ENCODE measurements around the gene ZNF485.

Gene ZNF485

DNA sequence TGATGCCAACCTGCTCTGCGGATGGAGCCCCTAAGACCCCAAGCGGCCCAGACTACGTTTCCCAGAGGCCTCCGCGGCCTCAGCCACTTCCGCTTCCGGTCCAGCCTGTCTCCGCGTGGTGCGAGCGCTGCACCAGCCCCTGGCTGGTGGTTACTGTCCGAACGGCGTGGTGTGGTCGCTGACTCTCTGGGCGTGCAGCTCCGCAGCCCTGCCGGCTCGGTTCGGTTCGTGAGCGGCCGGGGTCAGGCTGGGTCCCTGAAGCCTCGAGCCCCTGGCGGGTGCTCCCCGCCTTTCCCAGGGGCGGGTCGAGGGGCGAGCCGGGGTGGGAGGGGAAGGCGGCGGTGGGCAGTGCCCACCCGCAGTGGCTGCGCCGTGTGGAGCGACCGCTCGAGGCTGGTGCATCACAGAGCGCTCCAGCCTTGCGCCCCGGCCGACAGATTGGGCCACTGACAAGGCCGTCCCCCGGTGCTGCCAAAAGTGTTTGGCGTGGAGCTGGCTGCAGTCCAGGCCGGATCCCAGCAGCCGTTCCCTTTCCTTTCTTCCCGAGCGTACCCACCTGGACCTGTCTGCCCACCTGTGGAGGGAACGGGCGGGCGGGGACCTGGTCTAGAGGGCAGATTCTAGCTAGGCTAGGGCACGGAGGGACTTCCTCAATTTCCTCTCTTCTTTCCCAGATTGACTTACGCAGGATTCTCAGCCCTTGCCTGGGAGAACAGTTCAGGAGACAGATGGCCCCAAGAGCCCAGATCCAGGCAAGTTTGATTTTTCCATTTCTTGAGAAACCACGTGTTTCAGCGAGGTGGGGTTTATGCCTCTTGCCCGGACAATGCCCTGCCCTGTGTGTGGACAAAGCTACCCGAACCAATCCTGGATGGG, at the start of gene ZNF485:
TSS of gene ZNF485 (plus strand) at position 116 of the 876 bp plus-strand sequence. CDS start at position 729, 613 bp downstream.
- Histone ChIP-seq H3K9me3 (ENCODE audit: control insufficient read depth in 2 of 2, low read length in 2 of 2) (no peaks in the 10 kb centered on the region), H3K27me3 (ENCODE audit: control insufficient read depth in 1 of 2, insufficient read depth in 2 of 2, low read length in 2 of 2) (no peaks in the 10 kb centered on the region), H3K4me1 (ENCODE audit: control insufficient read depth, insufficient read depth, low read length) (peaks cover 6% of the 10 kb centered on the region), H3K4me3 (ENCODE audit: low read length in 2 of 2) (peak within 1 kb of the TSS; percentile 70 to 83), H3K36me3 (ENCODE audit: control insufficient read depth in 2 of 2, insufficient read depth in 2 of 2, low read length in 2 of 2) (peaks cover 0 to 6% of the 10 kb centered on the region in 2 donors), H3K9ac (ENCODE audit: low read length in 2 of 2) (peak within 1 kb of the TSS; percentile 60 to 80), H3K27ac (ENCODE audit: low read length) (no peak within 1 kb of the TSS)

DNA sequence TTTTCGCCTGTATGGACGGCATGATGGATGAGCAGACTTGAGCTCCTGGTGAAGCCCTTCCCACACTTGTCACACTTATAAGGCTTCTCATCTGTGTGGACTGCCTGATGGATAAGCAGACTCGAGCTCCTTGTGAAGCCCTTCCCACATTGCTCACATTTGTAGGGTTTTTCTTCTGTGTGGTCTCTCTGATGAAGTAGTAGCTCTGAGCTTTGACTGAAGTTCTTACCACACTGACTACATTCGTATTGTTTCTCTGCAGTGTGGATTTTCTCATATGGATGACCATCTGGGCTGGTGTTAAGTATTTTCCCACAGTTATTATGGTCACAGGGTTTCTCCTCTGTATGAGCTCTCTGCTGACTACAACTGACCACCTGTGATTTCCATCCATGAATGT, 49.0 kb upstream of the ZNF485 start:
- peaks cover 24 to 27% of the 10 kb centered on the region in 2 donors for H3K36me3 ChIP-seq (ENCODE audit: control insufficient read depth in 2 of 2, insufficient read depth in 2 of 2, low read length in 2 of 2)
- H3K4me3 ChIP-seq (ENCODE audit: low read length in 2 of 2) = no peak overlapping the region
- peaks cover 17 to 27% of the 10 kb centered on the region in 2 donors for H3K9me3 ChIP-seq (ENCODE audit: control insufficient read depth in 2 of 2, low read length in 2 of 2)

DNA sequence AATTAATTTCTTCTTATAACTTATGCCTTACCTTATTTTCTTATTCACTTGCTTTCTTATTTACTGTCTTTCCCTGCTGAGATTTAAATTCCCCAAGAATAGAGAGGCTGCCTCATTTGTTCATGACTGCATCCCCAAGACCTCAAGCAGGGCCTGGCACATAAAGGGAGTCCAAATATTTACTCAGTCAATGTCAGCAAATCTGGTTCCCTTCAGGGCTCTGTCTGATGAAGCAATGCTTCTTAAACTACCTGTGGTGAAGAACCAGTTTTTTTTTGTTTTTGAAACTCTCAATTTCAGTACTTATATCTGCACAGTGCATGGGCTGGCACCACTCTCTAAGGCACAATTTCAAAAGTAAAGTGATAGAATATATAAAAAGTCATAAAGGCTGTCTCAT, 36.6 kb upstream of the ZNF485 start:
- peaks cover 10 to 13% of the 10 kb centered on the region in 2 donors for H3K36me3 ChIP-seq (ENCODE audit: control insufficient read depth in 2 of 2, insufficient read depth in 2 of 2, low read length in 2 of 2)
- peaks cover 8% of the 10 kb centered on the region for H3K4me1 ChIP-seq (ENCODE audit: control insufficient read depth, insufficient read depth, low read length)
- H3K27me3 ChIP-seq (ENCODE audit: control insufficient read depth in 1 of 2, insufficient read depth in 2 of 2, low read length in 2 of 2) = no peaks in the 10 kb centered on the region
- H3K9ac ChIP-seq (ENCODE audit: low read length in 2 of 2) = no peak overlapping the region
- H3K27ac ChIP-seq (ENCODE audit: low read length) = no peak overlapping the region
- H3K4me3 ChIP-seq (ENCODE audit: low read length in 2 of 2) = no peak overlapping the region
- no peaks in the 10 kb centered on the region for H3K9me3 ChIP-seq (ENCODE audit: control insufficient read depth in 2 of 2, low read length in 2 of 2)

More for the DNA sequence above, 49.0 kb upstream of the ZNF485 start:
- H3K27me3 ChIP-seq (ENCODE audit: control insufficient read depth in 1 of 2, insufficient read depth in 2 of 2, low read length in 2 of 2) = no peaks in the 10 kb centered on the region
- H3K4me1 ChIP-seq (ENCODE audit: control insufficient read depth, insufficient read depth, low read length) = no peaks in the 10 kb centered on the region
- H3K9ac ChIP-seq (ENCODE audit: low read length in 2 of 2) = no peak overlapping the region
- H3K27ac ChIP-seq (ENCODE audit: low read length) = no peak overlapping the region

DNA sequence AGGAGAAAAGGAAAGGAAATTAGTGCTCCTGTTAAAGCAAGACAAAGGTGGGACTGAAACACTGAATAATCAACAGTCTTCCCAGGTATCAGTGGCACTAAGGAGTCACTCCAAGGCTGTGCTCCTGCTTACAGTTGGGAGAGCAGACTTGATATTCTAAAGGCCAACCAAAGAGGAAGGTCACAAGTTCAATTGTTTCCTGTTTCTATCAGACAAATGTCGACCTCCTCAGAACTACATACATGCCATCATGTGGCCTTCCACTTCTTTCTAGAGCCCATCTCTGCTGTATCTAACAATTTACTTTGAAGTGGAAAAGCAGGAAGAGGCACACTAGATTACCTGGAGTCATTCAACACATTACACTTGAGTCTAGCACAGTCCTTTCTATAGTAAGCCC, 35.3 kb upstream of the ZNF485 start:
- Histone ChIP-seq H3K4me1 (ENCODE audit: control insufficient read depth, insufficient read depth, low read length) (peaks cover 12% of the 10 kb centered on the region), H3K27ac (ENCODE audit: low read length) (no peak overlapping the region), H3K27me3 (ENCODE audit: control insufficient read depth in 1 of 2, insufficient read depth in 2 of 2, low read length in 2 of 2) (no peaks in the 10 kb centered on the region), H3K36me3 (ENCODE audit: control insufficient read depth in 2 of 2, insufficient read depth in 2 of 2, low read length in 2 of 2) (peaks cover 10 to 12% of the 10 kb centered on the region in 2 donors), H3K4me3 (ENCODE audit: low read length in 2 of 2) (no peak overlapping the region), H3K9me3 (ENCODE audit: control insufficient read depth in 2 of 2, low read length in 2 of 2) (no peaks in the 10 kb centered on the region), H3K9ac (ENCODE audit: low read length in 2 of 2) (no peak overlapping the region)

DNA sequence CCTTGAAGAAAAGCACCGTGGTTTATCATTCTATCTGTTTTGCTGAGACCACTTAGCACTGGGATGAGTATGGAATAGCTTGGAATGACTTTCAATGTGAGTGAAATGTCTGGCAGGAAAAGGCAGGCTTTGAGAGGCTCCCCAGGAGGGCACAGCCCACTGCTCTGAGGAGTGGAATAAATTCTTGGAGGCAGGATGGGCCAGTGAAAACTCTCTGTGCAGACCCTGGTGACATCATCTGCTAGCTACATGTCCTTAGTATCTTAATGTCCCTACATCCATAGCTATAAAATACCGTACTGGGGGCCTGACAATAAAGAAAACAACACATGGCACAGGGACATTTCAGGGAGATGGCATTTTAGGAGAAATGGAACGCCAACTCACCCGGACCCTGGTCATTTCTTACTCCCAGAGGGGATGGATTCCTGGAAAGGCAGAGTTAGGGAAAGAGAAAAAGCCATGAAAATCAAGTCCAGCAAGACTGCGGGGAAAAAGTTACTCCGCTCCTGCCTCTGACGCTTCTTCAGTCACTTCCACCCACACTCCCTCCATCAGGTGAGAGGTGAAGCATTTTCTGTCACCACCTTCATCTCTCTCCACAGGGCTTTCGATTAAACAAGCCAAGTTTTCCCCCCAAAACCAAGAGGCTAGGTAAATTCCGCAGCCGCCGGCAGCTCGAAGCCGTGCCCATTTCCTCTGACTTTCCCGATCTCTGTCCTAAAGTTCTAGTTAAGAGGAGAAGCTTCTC, 32.8 kb upstream of the ZNF485 start:
- no peaks in the 10 kb centered on the region for H3K9me3 ChIP-seq (ENCODE audit: control insufficient read depth in 2 of 2, low read length in 2 of 2)
- no peak overlapping the region for H3K27ac ChIP-seq (ENCODE audit: low read length)
- H3K9ac ChIP-seq (ENCODE audit: low read length in 2 of 2) = peak overlapping the region; percentile 71 to 72
- H3K36me3 ChIP-seq (ENCODE audit: control insufficient read depth in 2 of 2, insufficient read depth in 2 of 2, low read length in 2 of 2) = peaks cover 1 to 3% of the 10 kb centered on the region in 2 donors
- H3K27me3 ChIP-seq (ENCODE audit: control insufficient read depth in 1 of 2, insufficient read depth in 2 of 2, low read length in 2 of 2) = no peaks in the 10 kb centered on the region
- peaks cover 12% of the 10 kb centered on the region for H3K4me1 ChIP-seq (ENCODE audit: control insufficient read depth, insufficient read depth, low read length)
- H3K4me3 ChIP-seq (ENCODE audit: low read length in 2 of 2) = peak overlapping the region; percentile 62 to 81

DNA sequence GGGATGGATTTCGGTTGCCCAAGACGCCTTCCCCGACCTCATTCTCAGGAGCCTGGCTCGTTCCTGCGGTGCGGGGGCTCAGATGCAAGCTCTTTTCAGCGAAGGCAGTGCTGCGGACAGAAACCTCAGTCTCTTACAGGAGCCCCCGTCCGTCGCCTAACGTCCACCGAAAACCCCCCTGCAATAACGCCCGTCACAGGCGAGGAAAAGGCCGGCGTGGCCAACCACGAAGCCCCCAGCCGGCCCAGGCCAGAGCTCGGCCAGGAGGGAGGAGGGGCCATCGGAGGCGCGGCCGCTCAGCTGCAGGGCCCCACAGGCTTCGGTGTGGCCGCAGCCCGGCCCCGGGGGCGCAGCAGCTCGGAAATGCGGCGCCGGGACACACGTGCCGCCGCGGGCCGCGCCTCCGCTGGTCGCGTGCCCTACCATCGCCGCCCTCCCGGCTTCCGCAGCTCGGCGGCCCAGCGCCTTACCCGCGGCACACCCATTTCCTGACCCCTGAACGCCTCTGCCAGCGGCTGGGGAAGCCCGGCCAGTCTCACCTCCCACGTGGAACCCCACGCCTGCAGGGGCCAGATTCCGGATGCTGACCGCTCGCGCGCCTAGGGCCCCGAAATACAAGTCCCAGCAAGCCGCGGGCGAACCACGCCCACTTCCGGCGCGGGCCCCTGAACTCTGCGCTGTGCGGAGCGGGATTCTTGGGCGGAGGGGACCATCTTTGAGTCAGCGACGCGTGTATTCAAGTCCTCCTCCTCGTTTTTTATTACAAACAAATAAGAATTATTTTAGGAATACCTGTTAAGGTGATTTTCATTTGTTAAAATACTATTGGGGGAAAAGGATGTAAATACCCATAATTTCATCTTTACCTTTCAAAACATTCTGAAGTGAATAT, 32.0 kb upstream of the ZNF485 start, which contains the start of gene ZNF239:
TSS of gene ZNF239 (minus strand) at position 616 of the 892 bp plus-strand sequence. CDS start 16,537 bp downstream, outside the sequence.
- Histone ChIP-seq H3K27ac (ENCODE audit: low read length) (no peak within 1 kb of the TSS), H3K9ac (ENCODE audit: low read length in 2 of 2) (peak within 1 kb of the TSS; percentile 71 to 72), H3K4me1 (ENCODE audit: control insufficient read depth, insufficient read depth, low read length) (peaks cover 12% of the 10 kb centered on the region), H3K36me3 (ENCODE audit: control insufficient read depth in 2 of 2, insufficient read depth in 2 of 2, low read length in 2 of 2) (no peaks in the 10 kb centered on the region), H3K4me3 (ENCODE audit: low read length in 2 of 2) (peak within 1 kb of the TSS; percentile 62 to 81), H3K27me3 (ENCODE audit: control insufficient read depth in 1 of 2, insufficient read depth in 2 of 2, low read length in 2 of 2) (no peaks in the 10 kb centered on the region), H3K9me3 (ENCODE audit: control insufficient read depth in 2 of 2, low read length in 2 of 2) (no peaks in the 10 kb centered on the region)

DNA sequence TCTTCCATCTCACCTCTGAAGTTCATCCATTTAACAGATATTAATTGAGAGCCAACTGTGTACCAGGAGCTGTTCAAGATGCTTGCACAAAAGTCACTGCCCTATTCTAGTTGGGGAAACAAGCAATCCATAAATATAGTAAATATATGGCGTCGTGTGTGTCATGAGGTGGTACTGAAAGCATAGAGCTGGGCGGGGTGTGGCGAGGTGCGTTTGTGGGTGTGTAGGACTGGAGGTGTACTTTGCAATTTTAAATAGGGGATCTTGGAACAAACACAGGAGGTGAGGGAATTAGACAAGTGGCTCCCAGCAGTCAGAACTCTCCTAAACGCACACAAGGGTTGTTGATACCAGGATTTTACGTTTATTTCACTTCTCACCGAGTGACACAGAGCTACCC, 31.3 kb upstream of the ZNF485 start:
- Histone ChIP-seq H3K9me3 (ENCODE audit: control insufficient read depth in 2 of 2, low read length in 2 of 2) (no peaks in the 10 kb centered on the region), H3K36me3 (ENCODE audit: control insufficient read depth in 2 of 2, insufficient read depth in 2 of 2, low read length in 2 of 2) (no peaks in the 10 kb centered on the region), H3K4me1 (ENCODE audit: control insufficient read depth, insufficient read depth, low read length) (peaks cover 12% of the 10 kb centered on the region), H3K9ac (ENCODE audit: low read length in 2 of 2) (peak overlapping the region; percentile 2 to 71), H3K27ac (ENCODE audit: low read length) (no peak overlapping the region), H3K27me3 (ENCODE audit: control insufficient read depth in 1 of 2, insufficient read depth in 2 of 2, low read length in 2 of 2) (no peaks in the 10 kb centered on the region), H3K4me3 (ENCODE audit: low read length in 2 of 2) (peak overlapping the region; percentile 62 to 81)

DNA sequence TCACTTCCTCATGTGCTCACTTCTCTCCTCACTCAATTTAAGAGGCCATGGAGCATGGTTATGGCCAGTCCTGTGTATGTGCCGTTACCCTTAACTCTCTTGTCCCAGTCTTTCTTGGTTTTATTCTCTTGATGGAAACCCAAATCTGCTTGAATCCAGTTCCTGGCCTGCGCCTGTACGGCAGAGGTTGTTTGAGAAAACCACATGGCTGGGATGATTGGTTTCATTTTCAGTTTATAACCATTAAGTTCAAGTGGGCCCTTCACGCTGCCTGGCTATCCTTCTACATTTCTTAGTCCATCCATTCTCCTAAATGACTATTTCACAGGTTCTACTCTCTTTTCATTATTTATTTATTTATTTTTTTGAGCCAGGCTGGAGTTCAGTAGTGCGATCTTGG, 30.2 kb upstream of the ZNF485 start:
- H3K9ac ChIP-seq (ENCODE audit: low read length in 2 of 2) = no peak overlapping the region
- no peaks in the 10 kb centered on the region for H3K9me3 ChIP-seq (ENCODE audit: control insufficient read depth in 2 of 2, low read length in 2 of 2)
- no peaks in the 10 kb centered on the region for H3K27me3 ChIP-seq (ENCODE audit: control insufficient read depth in 1 of 2, insufficient read depth in 2 of 2, low read length in 2 of 2)
- no peaks in the 10 kb centered on the region for H3K36me3 ChIP-seq (ENCODE audit: control insufficient read depth in 2 of 2, insufficient read depth in 2 of 2, low read length in 2 of 2)
- no peak overlapping the region for H3K27ac ChIP-seq (ENCODE audit: low read length)
- H3K4me3 ChIP-seq (ENCODE audit: low read length in 2 of 2) = no peak overlapping the region
- peaks cover 12% of the 10 kb centered on the region for H3K4me1 ChIP-seq (ENCODE audit: control insufficient read depth, insufficient read depth, low read length)

DNA sequence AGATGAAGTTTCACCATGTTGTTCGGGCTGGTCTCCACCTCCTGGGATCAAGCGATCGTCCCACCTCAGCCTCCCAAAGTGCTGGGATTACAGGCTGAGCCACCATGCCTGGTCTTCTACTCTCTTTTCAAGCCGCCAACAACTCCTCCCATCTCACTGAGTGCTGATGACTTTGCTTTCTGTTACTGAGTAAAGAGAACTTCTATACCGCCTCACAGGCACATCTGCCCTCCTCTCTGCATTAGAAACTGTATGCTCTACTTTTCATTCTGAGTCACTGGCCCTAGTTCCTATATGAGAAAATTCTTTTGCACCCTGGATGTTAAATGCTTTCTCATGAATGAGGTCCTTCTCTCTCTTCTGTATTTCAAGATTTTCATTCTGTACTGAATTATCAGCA, 29.7 kb upstream of the ZNF485 start:
- H3K36me3 ChIP-seq (ENCODE audit: control insufficient read depth in 2 of 2, insufficient read depth in 2 of 2, low read length in 2 of 2) = no peaks in the 10 kb centered on the region
- no peaks in the 10 kb centered on the region for H3K9me3 ChIP-seq (ENCODE audit: control insufficient read depth in 2 of 2, low read length in 2 of 2)
- H3K27me3 ChIP-seq (ENCODE audit: control insufficient read depth in 1 of 2, insufficient read depth in 2 of 2, low read length in 2 of 2) = no peaks in the 10 kb centered on the region
- H3K27ac ChIP-seq (ENCODE audit: low read length) = no peak overlapping the region
- no peak overlapping the region for H3K9ac ChIP-seq (ENCODE audit: low read length in 2 of 2)
- H3K4me3 ChIP-seq (ENCODE audit: low read length in 2 of 2) = no peak overlapping the region
- H3K4me1 ChIP-seq (ENCODE audit: control insufficient read depth, insufficient read depth, low read length) = peaks cover 12% of the 10 kb centered on the region

DNA sequence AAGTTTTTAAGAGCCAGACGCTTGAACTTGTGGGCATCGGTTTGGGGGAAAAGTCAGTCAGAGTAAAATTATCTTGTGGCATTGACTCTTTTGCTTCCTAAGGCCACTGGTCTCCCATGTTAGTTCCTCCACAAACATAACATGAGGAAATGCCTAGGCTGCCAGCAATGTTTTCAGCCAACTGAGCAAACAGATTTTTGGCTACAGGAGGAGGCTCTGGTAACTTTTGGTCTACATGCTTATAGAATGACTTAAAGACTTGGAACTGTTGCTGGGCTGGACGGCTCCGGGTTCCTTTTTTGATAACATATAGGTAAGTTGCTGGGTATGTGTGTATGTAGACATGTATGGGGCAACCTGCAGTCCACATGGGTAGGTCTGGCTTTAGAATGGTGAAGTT, 22.2 kb upstream of the ZNF485 start:
- H3K27ac ChIP-seq (ENCODE audit: low read length) = no peak overlapping the region
- no peak overlapping the region for H3K9ac ChIP-seq (ENCODE audit: low read length in 2 of 2)
- H3K27me3 ChIP-seq (ENCODE audit: control insufficient read depth in 1 of 2, insufficient read depth in 2 of 2, low read length in 2 of 2) = no peaks in the 10 kb centered on the region
- H3K9me3 ChIP-seq (ENCODE audit: control insufficient read depth in 2 of 2, low read length in 2 of 2) = no peaks in the 10 kb centered on the region
- no peak overlapping the region for H3K4me3 ChIP-seq (ENCODE audit: low read length in 2 of 2)
- no peaks in the 10 kb centered on the region for H3K4me1 ChIP-seq (ENCODE audit: control insufficient read depth, insufficient read depth, low read length)
- no peaks in the 10 kb centered on the region for H3K36me3 ChIP-seq (ENCODE audit: control insufficient read depth in 2 of 2, insufficient read depth in 2 of 2, low read length in 2 of 2)

All from stomach smooth muscle (tissue), 2 donors.